HUES48 (cell line): ENCODE results near the gene MRPL42.
A peak's percentile ranks its signal among the peaks of the same experiment; 100 is the strongest.
"Not testable (repeated sequence)": the region's sequence is repeated elsewhere in the genome, so short reads cannot be mapped to it uniquely, and the experiment has no call there.

Source experiments
- H3K27ac ChIP-seq: one replicate; pipeline ENCODE4 v1.7.0; 2013; ENCODE audit warnings: low read depth, low read length, inconsistent platforms
- H3K27me3 ChIP-seq: 2 replicates; pipeline ENCODE4 v1.6.1; 2013; ENCODE audit warnings: mild to moderate bottlenecking, low read length; ENCODE audit not compliant: control insufficient read depth, insufficient read depth
- H3K36me3 ChIP-seq: 2 replicates; pipeline ENCODE4 v1.6.1; 2013; ENCODE audit warnings: low read length; ENCODE audit not compliant: control insufficient read depth, insufficient read depth
- H3K4me1 ChIP-seq: 2 replicates; pipeline ENCODE4 v1.6.1; 2013; ENCODE audit warnings: mild to moderate bottlenecking, low read length; ENCODE audit not compliant: control insufficient read depth, insufficient read depth
- H3K4me3 ChIP-seq: 2 replicates; pipeline ENCODE4 v1.5.1; 2013; ENCODE audit warnings: mild to moderate bottlenecking, low read depth, low read length
- H3K9ac ChIP-seq: 2 replicates; pipeline ENCODE4 v1.6.1; 2013; ENCODE audit warnings: mild to moderate bottlenecking, low read depth, low read length, moderate library complexity
- H3K9me3 ChIP-seq: 2 replicates; pipeline ENCODE4 v1.6.1; 2013; ENCODE audit warnings: low read length; ENCODE audit not compliant: control insufficient read depth, insufficient read depth

The MRPL42 gene

GRCh38 chr12:93549174-93549573 lies 81.9 kb downstream of the MRPL42 start:
- Histone ChIP-seq H3K9ac (no peak overlapping the region), H3K27me3 (no peaks in the 10 kb centered on the region), H3K9me3 (no peaks in the 10 kb centered on the region), H3K4me1 (no peaks in the 10 kb centered on the region), H3K27ac (no peak overlapping the region), H3K36me3 (no peaks in the 10 kb centered on the region), H3K4me3 (no peak overlapping the region)

- no peak overlapping the region for H3K27ac ChIP-seq
- H3K4me1 ChIP-seq, result no peaks in the 10 kb centered on the region
- H3K36me3 ChIP-seq, result no peaks in the 10 kb centered on the region
- H3K9me3 ChIP-seq, result no peaks in the 10 kb centered on the region
- no peak overlapping the region for H3K9ac ChIP-seq
- H3K27me3 ChIP-seq, result no peaks in the 10 kb centered on the region
- no peak overlapping the region for H3K4me3 ChIP-seq
Measured at GRCh38 chr12:93550748-93551611, 83.7 kb downstream of the MRPL42 start.

GRCh38 chr12:93552427-93552826 lies 85.1 kb downstream of the MRPL42 start:
- Histone ChIP-seq H3K9me3 (no peaks in the 10 kb centered on the region), H3K9ac (no peak overlapping the region), H3K27me3 (no peaks in the 10 kb centered on the region), H3K4me1 (no peaks in the 10 kb centered on the region), H3K36me3 (no peaks in the 10 kb centered on the region), H3K27ac (no peak overlapping the region), H3K4me3 (no peak overlapping the region)

GRCh38 chr12:93557879-93558278 lies 90.6 kb downstream of the MRPL42 start:
- not testable (repeated sequence) for H3K27me3 ChIP-seq, H3K4me1 ChIP-seq, H3K9ac ChIP-seq, H3K36me3 ChIP-seq, H3K27ac ChIP-seq, H3K9me3 ChIP-seq, H3K4me3 ChIP-seq

- H3K27me3 ChIP-seq, H3K9me3 ChIP-seq, H3K4me1 ChIP-seq, H3K9ac ChIP-seq, H3K27ac ChIP-seq, H3K36me3 ChIP-seq, H3K4me3 ChIP-seq: not testable (repeated sequence)
Measured at GRCh38 chr12:93558685-93559084, 91.4 kb downstream of the MRPL42 start.

GRCh38 chr12:93563807-93564538 lies 96.7 kb downstream of the MRPL42 start:
- Histone ChIP-seq H3K9ac (no peak overlapping the region), H3K4me1 (no peaks in the 10 kb centered on the region), H3K9me3 (0 out of 2 replicates have a peak, but pooled peaks cover 2% of the 10 kb centered on the region), H3K27ac (peak overlapping the region; percentile 61), H3K36me3 (peaks cover 11% of the 10 kb centered on the region; the same call in 1 of the 2 replicates), H3K4me3 (no peak overlapping the region), H3K27me3 (no peaks in the 10 kb centered on the region; the same call in 1 of the 2 replicates)

GRCh38 chr12:93565760-93566159 lies 98.4 kb downstream of the MRPL42 start:
- no peak overlapping the region for H3K4me3 ChIP-seq
- no peaks in the 10 kb centered on the region for H3K4me1 ChIP-seq
- H3K36me3 ChIP-seq, result peaks cover 11% of the 10 kb centered on the region; the same call in 1 of the 2 replicates
- H3K9ac ChIP-seq, result no peak overlapping the region
- H3K27me3 ChIP-seq, result no peaks in the 10 kb centered on the region; the same call in 1 of the 2 replicates
- H3K9me3 ChIP-seq, result no peaks in the 10 kb centered on the region
- no peak overlapping the region for H3K27ac ChIP-seq
